Mesodermal cell (in vitro differentiated cells): ENCODE results near the gene BICRA.

Experiments used
- H3K27ac ChIP-seq: 2 replicates; pipeline ENCODE4 v1.7.0; 2013; ENCODE audit warnings: mild to moderate bottlenecking, low read depth, low read length, moderate library complexity; ENCODE audit not compliant: severe bottlenecking
- H3K36me3 ChIP-seq: 2 replicates; pipeline ENCODE4 v1.7.1; 2013; ENCODE audit warnings: mild to moderate bottlenecking, low read length, moderate library complexity; ENCODE audit not compliant: control insufficient read depth, insufficient read depth
- H3K4me1 ChIP-seq: one replicate; pipeline ENCODE4 v1.7.1; 2013; ENCODE audit warnings: mild to moderate bottlenecking, low read length; ENCODE audit not compliant: insufficient read depth, control insufficient read depth, poor library complexity, severe bottlenecking
- H3K4me3 ChIP-seq: 2 replicates; pipeline ENCODE4 v1.7.0; 2013; ENCODE audit warnings: low read length, control low read depth, mild to moderate bottlenecking; ENCODE audit not compliant: insufficient read depth, poor library complexity, severe bottlenecking; ENCODE audit errors: extremely low read depth
- H3K9me3 ChIP-seq: 2 replicates; pipeline ENCODE4 v1.7.1; 2013; ENCODE audit warnings: mild to moderate bottlenecking, low read length, moderate library complexity; ENCODE audit not compliant: control insufficient read depth
- WGBS, 2 experiments: methylation state at CpG; one replicate each; pipeline ENCODE4 v1.1.5; 2013; ENCODE audit warnings: missing lambda C conversion rate in 2 of 2; ENCODE audit not compliant: insufficient coverage in 2 of 2; 5-methylcytosine and 5-hydroxymethylcytosine counted together

The BICRA gene

GRCh38 chr19:47603706-47604565 lies 5.0 kb upstream of the BICRA start:
- 79 to 91% methylated on average over 9 to 10 of the region's 13 CpGs for WGBS, 2 experiments
- Histone ChIP-seq H3K4me3 (no peak overlapping the region), H3K36me3 (peaks cover 9% of the 10 kb centered on the region), H3K4me1 (peaks cover 3% of the 10 kb centered on the region), H3K27ac (no peak overlapping the region), H3K9me3 (no peaks in the 10 kb centered on the region)

- Histone ChIP-seq H3K4me1 (peaks cover 11% of the 10 kb centered on the region), H3K27ac (peak overlapping the region; percentile 90), H3K9me3 (no peaks in the 10 kb centered on the region), H3K36me3 (peaks cover 13% of the 10 kb centered on the region), H3K4me3 (peak overlapping the region; percentile 93)
- 37 to 39% methylated on average over 14 to 19 of the region's 21 CpGs for WGBS, 2 experiments
These were observed 1.3 kb upstream of the BICRA start for GRCh38 chr19:47607564-47608073.

GRCh38 chr19:47608074-47608918 lies 638 bp upstream of the BICRA start:
- Histone ChIP-seq H3K4me3 (peak overlapping the region; percentile 93), H3K36me3 (peaks cover 13% of the 10 kb centered on the region), H3K4me1 (peaks cover 17% of the 10 kb centered on the region), H3K27ac (peak overlapping the region; percentile 90), H3K9me3 (no peaks in the 10 kb centered on the region)
- 0% methylated on average over 57 to 66 of the region's 94 CpGs for WGBS, 2 experiments

- Histone ChIP-seq H3K36me3 (peaks cover 19% of the 10 kb centered on the region), H3K4me3 (peak overlapping the region; percentile 93), H3K27ac (peak overlapping the region; percentile 91), H3K9me3 (no peaks in the 10 kb centered on the region), H3K4me1 (peaks cover 22% of the 10 kb centered on the region)
- 0 to 2% methylated on average over 38 to 39 of the region's 50 CpGs for WGBS, 2 experiments
These were observed 1.3 kb downstream of the BICRA start for GRCh38 chr19:47609906-47610894.

- H3K4me3 ChIP-seq: peak overlapping the region; percentile 93
- peaks cover 22% of the 10 kb centered on the region for H3K4me1 ChIP-seq
- peaks cover 23% of the 10 kb centered on the region for H3K36me3 ChIP-seq
- no peak overlapping the region for H3K27ac ChIP-seq
- no peaks in the 10 kb centered on the region for H3K9me3 ChIP-seq
- 94 to 98% methylated on average over 6 to 7 of the region's 7 CpGs for WGBS, 2 experiments
These were observed 2.0 kb downstream of the BICRA start for GRCh38 chr19:47610902-47611301.

GRCh38 chr19:47613165-47614020 lies 4.5 kb downstream of the BICRA start:
- no peaks in the 10 kb centered on the region for H3K9me3 ChIP-seq
- peak overlapping the region; percentile 95 for H3K27ac ChIP-seq
- WGBS, 2 experiments: 42 to 51% methylated on average over 9 of the region's 14 CpGs
- no peak overlapping the region for H3K4me3 ChIP-seq
- peaks cover 26% of the 10 kb centered on the region for H3K36me3 ChIP-seq
- H3K4me1 ChIP-seq: peaks cover 22% of the 10 kb centered on the region

GRCh38 chr19:47614021-47614295 lies 5.0 kb downstream of the BICRA start:
- Histone ChIP-seq H3K27ac (peak overlapping the region; percentile 95), H3K4me1 (peaks cover 25% of the 10 kb centered on the region), H3K4me3 (no peak overlapping the region), H3K36me3 (peaks cover 29% of the 10 kb centered on the region), H3K9me3 (no peaks in the 10 kb centered on the region)
- 43 to 50% methylated on average over 2 to 3 of the region's 3 CpGs for WGBS, 2 experiments

- H3K4me1 ChIP-seq: peaks cover 26% of the 10 kb centered on the region
- no peak overlapping the region for H3K27ac ChIP-seq
- no peaks in the 10 kb centered on the region for H3K9me3 ChIP-seq
- H3K4me3 ChIP-seq: no peak overlapping the region
- H3K36me3 ChIP-seq: peaks cover 29% of the 10 kb centered on the region
- WGBS, 2 experiments: 89 to 97% methylated on average over 5 to 9 of the region's 10 CpGs
These were observed 5.6 kb downstream of the BICRA start for GRCh38 chr19:47614559-47614958.

GRCh38 chr19:47615230-47615629 lies 6.3 kb downstream of the BICRA start:
- Histone ChIP-seq H3K36me3 (peaks cover 29% of the 10 kb centered on the region), H3K4me3 (no peak overlapping the region), H3K9me3 (no peaks in the 10 kb centered on the region), H3K27ac (no peak overlapping the region), H3K4me1 (peaks cover 32% of the 10 kb centered on the region)
- 89 to 91% methylated on average over 7 of the region's 7 CpGs for whole genome bisulfite sequencing, 2 experiments
